ENCODE measurements around the gene TNNC1.

DNA sequence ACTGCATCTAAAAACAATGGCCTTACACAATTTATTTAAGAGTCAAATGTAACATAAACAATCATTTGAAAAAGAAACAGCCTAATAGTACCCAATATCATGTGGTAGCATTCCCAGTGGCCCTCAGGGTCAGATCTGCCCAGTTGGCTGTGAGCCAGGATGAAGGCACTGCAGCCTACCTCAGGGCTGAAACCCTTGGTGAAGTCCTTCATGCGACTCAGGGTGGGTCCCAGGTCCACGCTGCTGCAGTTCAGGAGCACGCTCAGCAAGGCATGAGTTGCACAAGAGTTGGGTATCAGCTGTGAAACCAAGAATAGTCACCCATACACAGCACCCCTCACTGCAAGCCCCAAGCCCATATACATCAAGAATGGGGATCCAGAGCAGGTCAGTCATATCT is 46.1 kb downstream of the TNNC1 start:
- TF ChIP-seq POLR2A (IDR thresholded peaks at IDR 0.05), result no peak
- TF ChIP-seq CTCF (IDR thresholded peaks at IDR 0.05 in 4 of 5, conservative IDR thresholded peaks at IDR 0.05 in 1 of 5), result no peak
